ENCODE data around the gene ZSCAN12. TPM values are rescaled to one million over a fixed set of nuclear protein-coding genes. Genes with fewer than 3 reads are reported as not detected.
"Not testable (repeated sequence)": the region's sequence is repeated elsewhere in the genome, so short reads cannot be mapped to it uniquely, and the experiment has no call there.

The ZSCAN12 gene
- total RNA-seq = 7.6 and 12.0 TPM in 2 replicates
- polyA plus RNA-seq = 7.0 and 7.3 TPM in 2 replicates

DNA sequence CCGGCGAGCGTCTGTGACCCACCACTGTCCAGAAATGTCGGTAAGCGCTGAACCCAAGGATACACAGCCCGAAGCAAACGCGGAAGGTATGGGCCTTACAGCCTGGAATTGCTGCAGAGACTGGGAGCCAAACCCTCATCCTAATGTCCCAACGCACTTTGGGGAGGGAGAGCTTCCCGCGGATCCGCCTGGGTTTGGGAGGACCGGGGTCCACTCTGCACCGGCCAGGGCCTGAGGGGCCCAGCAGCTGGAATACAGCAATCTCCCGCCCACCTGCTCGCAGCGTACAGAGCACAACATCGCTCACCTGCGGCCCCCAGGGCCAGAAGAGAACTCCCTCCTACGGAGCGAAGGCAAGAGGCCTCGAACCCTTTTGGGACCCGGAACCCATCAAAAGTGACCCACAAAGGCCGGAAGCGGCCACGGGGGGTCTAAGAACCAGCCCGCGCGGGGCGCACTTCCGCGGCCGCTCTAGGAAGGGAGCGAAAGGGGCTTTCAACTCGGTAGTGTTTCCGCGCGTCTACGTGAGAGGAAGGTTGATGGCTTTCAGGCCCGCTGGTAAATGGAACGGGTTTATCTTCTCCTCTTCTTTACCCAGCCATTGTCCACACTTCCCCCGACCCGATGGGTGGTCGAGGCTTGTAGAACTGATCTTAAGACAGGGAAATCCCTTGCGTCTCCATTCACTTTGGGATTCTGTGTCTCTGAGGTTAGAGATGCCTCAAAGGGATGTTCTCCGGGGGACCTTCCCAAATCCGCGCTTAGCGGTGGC, at the start of gene ZSCAN12:
Gene ZSCAN12, minus strand, starts transcription at position 398 of the 772 bp plus-strand sequence. CDS start 1,342 bp downstream, outside the sequence.
- DNase-seq (ENCODE audit: low read depth in 1 of 2, low spot score in 1 of 2) = peak; percentile 89 to 95
- Histone ChIP-seq H3K4me3 (peak within 1 kb of the TSS; percentile 87), H3K27ac (peak within 1 kb of the TSS; percentile 38), H3K27me3 (peaks cover 5% of the 10 kb centered on the region), H3K36me3 (peaks cover 7% of the 10 kb centered on the region), H3K4me1 (ENCODE audit: low read depth) (peaks cover 6% of the 10 kb centered on the region), H3K9me3 (ENCODE audit: low read depth) (no peaks in the 10 kb centered on the region)
- TF ChIP-seq, protein P1, sequence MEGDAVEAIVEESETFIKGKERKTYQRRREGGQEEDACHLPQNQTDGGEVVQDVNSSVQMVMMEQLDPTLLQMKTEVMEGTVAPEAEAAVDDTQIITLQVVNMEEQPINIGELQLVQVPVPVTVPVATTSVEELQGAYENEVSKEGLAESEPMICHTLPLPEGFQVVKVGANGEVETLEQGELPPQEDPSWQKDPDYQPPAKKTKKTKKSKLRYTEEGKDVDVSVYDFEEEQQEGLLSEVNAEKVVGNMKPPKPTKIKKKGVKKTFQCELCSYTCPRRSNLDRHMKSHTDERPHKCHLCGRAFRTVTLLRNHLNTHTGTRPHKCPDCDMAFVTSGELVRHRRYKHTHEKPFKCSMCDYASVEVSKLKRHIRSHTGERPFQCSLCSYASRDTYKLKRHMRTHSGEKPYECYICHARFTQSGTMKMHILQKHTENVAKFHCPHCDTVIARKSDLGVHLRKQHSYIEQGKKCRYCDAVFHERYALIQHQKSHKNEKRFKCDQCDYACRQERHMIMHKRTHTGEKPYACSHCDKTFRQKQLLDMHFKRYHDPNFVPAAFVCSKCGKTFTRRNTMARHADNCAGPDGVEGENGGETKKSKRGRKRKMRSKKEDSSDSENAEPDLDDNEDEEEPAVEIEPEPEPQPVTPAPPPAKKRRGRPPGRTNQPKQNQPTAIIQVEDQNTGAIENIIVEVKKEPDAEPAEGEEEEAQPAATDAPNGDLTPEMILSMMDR (IDR thresholded peaks at IDR 0.05; ENCODE audit: low read depth, low read length) = peak; percentile 67

DNA sequence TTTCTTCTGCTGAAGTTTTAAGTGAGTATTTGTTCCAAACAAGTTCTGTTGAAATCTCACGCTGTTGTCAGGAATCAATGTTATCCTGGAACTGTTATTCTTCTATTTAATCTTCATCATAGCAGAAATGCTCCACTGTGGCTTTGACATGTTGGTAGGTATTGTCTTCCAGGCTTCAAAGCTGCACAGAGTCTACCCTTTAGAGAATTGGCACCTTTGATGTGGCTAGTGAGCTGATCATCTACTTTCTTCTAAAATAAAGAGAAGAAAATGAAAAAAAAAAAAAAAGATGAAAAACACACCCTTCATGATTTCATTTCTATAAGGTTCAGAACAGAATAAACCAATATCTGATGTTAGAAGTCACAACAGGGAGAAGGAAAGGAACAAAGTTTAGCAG, 49.5 kb upstream of the ZSCAN12 start:
- H3K27me3 ChIP-seq = peaks cover 27% of the 10 kb centered on the region
- TF ChIP-seq, protein P1 (IDR thresholded peaks at IDR 0.05; ENCODE audit: low read depth, low read length) = no peak
- H3K4me3 ChIP-seq = no peak overlapping the region
- H3K36me3 ChIP-seq = no peaks in the 10 kb centered on the region
- H3K27ac ChIP-seq = no peak overlapping the region
- no peaks in the 10 kb centered on the region for H3K9me3 ChIP-seq (ENCODE audit: low read depth)
- no peak for DNase-seq (ENCODE audit: low read depth in 1 of 2, low spot score in 1 of 2)
- no peaks in the 10 kb centered on the region for H3K4me1 ChIP-seq (ENCODE audit: low read depth)

DNA sequence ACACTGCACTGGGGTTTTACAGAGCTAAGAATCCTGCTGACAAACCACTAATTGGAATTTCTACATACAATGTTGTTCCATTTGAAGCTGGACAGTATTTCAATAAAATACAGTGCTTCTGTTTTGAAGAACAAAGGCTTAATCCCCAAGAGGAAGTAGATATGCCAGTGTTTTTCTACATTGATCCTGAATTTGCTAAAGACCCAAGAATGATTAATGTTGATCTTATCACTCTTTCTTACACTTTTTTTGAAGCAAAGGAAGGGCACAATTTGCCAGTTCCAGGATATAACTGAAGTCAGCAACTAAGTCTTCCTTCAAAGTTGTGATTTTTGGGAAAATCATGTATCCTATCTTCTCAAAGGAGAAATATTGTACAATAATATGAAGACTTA, 48.0 kb upstream of the ZSCAN12 start:
- H3K4me3 ChIP-seq = peak overlapping the region; percentile 36

DNA sequence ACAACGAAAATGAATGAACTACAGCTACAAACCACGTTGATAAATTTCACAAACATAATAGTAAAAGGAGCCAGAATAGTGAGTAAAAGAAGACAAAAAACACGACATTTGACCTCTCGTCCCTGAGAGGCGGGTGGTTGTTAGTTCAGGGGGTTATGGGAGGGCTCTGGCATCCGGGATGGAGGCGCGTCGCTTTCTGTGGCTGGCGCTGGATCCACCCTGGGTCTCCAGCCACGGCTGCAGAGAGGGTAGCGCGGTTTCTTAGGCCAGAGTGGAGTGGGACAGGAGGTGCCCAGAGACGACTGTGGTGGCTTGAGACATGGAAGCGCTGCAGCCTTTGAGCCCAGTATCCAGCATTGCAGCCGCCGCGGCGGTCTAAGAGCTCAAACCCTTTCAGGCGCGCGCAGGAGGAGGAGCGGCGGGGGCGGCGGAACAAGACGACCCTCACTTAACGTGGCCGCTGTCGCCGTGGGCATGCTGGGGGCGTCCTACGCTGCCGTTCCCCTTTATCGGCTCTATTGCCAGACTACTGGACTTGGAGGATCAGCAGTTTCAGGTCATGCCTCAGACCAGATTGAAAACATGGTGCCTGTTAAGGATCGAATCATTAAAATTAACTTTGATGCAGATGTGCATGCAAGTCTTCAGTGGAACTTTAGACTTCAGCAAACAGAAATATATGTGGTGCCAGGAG, 47.4 kb upstream of the ZSCAN12 start:
- peak; percentile 11 to 46 for DNase-seq (ENCODE audit: low read depth in 1 of 2, low spot score in 1 of 2)
- no peak overlapping the region for H3K27ac ChIP-seq

More for the DNA sequence above, 48.0 kb upstream of the ZSCAN12 start:
- peaks cover 18% of the 10 kb centered on the region for H3K27me3 ChIP-seq
- H3K36me3 ChIP-seq; H3K27ac ChIP-seq; H3K4me1 ChIP-seq (ENCODE audit: low read depth); DNase-seq (ENCODE audit: low read depth in 1 of 2, low spot score in 1 of 2); H3K9me3 ChIP-seq (ENCODE audit: low read depth): not testable (repeated sequence)

DNA sequence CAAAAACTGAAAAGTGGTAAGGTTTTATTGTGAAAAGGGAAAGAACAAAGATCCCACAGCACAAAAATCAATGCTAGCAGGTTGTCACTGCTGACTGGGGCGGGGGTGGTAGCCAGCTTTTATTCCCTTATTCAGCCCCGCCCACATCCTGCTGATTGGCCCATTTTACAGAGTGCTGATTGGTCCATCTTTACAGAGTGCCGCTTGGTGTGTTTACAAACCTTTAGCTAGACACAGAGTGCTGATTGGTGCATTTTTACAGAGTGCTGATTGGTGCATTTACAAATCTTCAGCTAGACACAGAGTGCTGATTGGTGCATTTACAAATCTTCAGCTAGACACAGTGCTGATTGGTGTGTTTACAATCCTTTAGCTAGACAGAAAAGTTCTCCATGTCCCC, 45.2 kb upstream of the ZSCAN12 start:
- H3K9me3 ChIP-seq (ENCODE audit: low read depth); DNase-seq (ENCODE audit: low read depth in 1 of 2, low spot score in 1 of 2); H3K27me3 ChIP-seq; H3K4me1 ChIP-seq (ENCODE audit: low read depth); H3K27ac ChIP-seq; H3K4me3 ChIP-seq; H3K36me3 ChIP-seq: not testable (repeated sequence)

More for the DNA sequence above, 47.4 kb upstream of the ZSCAN12 start:
- Histone ChIP-seq H3K4me1 (ENCODE audit: low read depth) (no peaks in the 10 kb centered on the region), H3K27me3 (peaks cover 14% of the 10 kb centered on the region), H3K4me3 (peak overlapping the region; percentile 36), H3K36me3 (no peaks in the 10 kb centered on the region), H3K9me3 (ENCODE audit: low read depth) (no peaks in the 10 kb centered on the region)
- TF ChIP-seq, protein P1 (IDR thresholded peaks at IDR 0.05; ENCODE audit: low read depth, low read length) = no peak

DNA sequence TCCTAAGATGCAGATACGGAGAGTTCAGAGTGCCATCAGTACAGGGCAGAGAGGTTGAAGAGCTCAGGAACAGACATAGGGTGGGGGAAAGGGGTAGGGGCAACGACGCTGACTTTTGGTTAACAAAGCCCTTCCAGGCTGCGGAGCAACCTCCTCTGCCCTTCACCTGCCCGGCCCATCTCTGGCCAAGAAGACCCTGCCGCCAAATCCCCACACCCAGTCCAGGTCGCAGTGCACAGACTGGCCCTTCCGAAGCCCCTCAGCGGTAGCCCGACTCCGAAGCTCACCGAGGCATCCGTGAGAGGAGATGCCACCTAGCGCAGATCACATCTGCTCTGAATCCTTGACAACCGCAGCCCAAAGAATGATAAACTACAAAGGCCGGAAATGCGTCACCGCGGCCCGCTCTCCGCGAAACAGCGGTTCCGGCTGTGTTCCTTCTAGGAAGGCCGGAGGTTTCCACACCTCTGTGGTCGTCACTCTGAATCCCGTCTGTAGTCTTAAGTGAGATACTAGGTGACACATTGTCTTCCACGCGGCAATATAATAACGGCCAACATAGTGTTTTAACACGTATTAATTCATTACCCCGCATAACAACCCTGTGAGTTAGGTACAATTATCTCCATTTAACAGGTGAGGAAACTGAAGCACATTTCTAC, 43.7 kb upstream of the ZSCAN12 start, which contains the start of gene ZSCAN23:
Gene ZSCAN23, minus strand, starts transcription at position 380 of the 662 bp plus-strand sequence. CDS start 7,225 bp downstream, outside the sequence.
- H3K27ac ChIP-seq = peak within 1 kb of the TSS; percentile 57
- TF ChIP-seq, protein P1 (IDR thresholded peaks at IDR 0.05; ENCODE audit: low read depth, low read length) = no peak
- DNase-seq (ENCODE audit: low read depth in 1 of 2, low spot score in 1 of 2) = peak; percentile 86 to 92
- H3K27me3 ChIP-seq = no peaks in the 10 kb centered on the region
- H3K4me1 ChIP-seq (ENCODE audit: low read depth) = no peaks in the 10 kb centered on the region
- peak within 1 kb of the TSS; percentile 81 for H3K4me3 ChIP-seq
- no peaks in the 10 kb centered on the region for H3K9me3 ChIP-seq (ENCODE audit: low read depth)
- peaks cover 2% of the 10 kb centered on the region for H3K36me3 ChIP-seq
